Measurements from ENCODE around the gene THEMIS.
"Not testable (repeated sequence)": the region's sequence is repeated elsewhere in the genome, so short reads cannot be mapped to it uniquely, and the experiment has no call there.

The THEMIS gene

GRCh38 chr6:127718694-127719093, 182.2 kb downstream of the THEMIS start:
- no peak for DNase-seq (ENCODE audit: low read depth)

GRCh38 chr6:127717384-127717783, 183.5 kb downstream of the THEMIS start:
- DNase-seq (ENCODE audit: low read depth): no peak

GRCh38 chr6:127716465-127716864, 184.4 kb downstream of the THEMIS start:
- no peak for DNase-seq (ENCODE audit: low read depth)

- DNase-seq (ENCODE audit: low read depth): no peak
Observed at GRCh38 chr6:127710668-127711067, 190.2 kb downstream of the THEMIS start.

- DNase-seq (ENCODE audit: low read depth): no peak
Observed at GRCh38 chr6:127706216-127706615, 194.6 kb downstream of the THEMIS start.

- DNase-seq (ENCODE audit: low read depth): no peak
Observed at GRCh38 chr6:127695108-127695507, 205.8 kb downstream of the THEMIS start.

GRCh38 chr6:127691146-127691545, 209.7 kb downstream of the THEMIS start:
- no peak for DNase-seq (ENCODE audit: low read depth)

- DNase-seq (ENCODE audit: low read depth): no peak
Observed at GRCh38 chr6:127690588-127690987, 210.3 kb downstream of the THEMIS start.

- peak; percentile 3 for DNase-seq (ENCODE audit: low read depth)
Observed at GRCh38 chr6:127690092-127690491, 210.8 kb downstream of the THEMIS start.

- not testable (repeated sequence) for DNase-seq (ENCODE audit: low read depth)
Observed at GRCh38 chr6:127687490-127687889, 213.4 kb downstream of the THEMIS start.

GRCh38 chr6:127686084-127686483, 214.8 kb downstream of the THEMIS start:
- DNase-seq (ENCODE audit: low read depth): no peak

- no peak for DNase-seq (ENCODE audit: low read depth)
Observed at GRCh38 chr6:127684501-127684900, 216.4 kb downstream of the THEMIS start.

Data from stromal cell of bone marrow (primary cell).